ENCODE measurements around the gene UQCR10.
"Not testable (repeated sequence)": the region's sequence is repeated elsewhere in the genome, so short reads cannot be mapped to it uniquely, and the experiment has no call there.

The UQCR10 gene

DNA sequence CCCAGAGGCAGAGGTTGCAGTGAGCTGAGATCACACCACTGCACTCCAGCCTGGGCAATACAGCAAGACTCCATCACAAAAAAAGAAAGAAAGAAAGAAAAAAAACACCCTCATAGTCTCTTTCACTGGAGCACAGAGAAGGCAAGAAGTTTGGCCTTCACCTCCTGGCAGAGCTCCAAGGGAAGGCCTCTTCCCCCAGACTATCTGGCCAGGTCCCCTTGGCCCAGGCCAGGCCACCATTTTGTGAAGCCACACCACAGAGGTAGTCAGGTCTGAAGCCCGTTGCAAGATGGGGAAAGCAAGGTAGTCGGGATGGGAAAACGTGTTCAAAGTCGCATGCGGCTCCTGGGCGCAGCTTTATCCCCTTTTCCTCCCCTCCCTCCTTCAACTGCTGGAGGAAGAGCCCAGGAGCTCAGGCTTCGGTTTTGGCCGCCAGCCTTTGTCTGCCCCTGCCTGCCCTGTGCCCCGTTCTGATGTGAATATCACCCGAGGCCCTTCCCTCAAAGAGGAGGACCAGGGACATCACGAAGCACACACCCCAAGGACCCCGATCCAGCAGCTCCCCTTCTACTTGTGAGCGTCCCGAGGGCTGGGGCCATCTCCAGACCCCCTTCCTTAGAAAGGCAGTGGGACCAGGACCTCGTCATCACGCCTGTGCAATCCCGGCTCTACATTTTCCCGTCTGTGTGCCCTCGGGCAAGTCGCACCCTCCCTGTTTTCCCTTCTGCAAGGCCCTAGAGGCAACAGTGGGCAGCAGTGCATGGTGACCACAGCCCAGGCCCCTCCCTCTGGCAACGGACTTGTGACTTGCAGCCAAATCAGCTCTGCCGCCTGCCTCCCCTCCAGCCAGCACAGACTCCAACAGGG is 29.7 kb upstream of the UQCR10 start:
- no peak for DNase-seq (ENCODE audit: low read depth in 3 of 3)

DNA sequence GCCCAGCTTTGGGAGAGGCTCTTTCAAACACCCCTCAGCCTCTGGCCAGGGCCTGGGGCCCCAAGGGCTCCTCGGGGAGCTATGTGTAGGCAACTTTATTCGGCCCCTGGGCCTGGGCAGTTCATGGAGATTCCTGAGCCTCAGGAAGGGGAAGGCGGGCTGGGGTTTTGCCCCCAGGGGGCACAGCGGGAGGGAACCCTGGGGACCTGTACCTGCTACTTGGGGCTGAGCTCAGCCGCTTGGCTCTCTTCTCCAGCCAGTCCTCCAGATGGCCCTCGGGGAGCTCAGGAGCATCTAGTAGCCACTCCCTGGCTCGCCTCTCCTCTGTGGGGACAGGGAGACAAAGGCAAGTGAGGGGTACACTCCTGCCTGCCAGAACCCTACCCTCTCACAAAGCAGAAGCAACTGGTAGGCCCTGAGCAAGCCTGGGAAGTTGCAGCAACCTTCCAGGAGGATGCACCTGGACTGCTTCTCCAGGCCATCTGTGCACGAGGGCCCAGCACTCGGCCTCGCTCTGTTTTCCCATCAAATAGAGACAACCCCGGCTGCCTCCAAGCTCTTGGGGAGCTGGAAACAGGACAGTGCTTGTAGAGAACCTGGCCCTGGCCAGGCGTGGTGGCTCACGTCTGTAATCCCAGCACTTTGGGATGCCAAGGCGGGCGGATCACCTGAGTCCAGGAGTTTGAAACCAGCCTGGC is 28.9 kb upstream of the UQCR10 start:
- DNase-seq (ENCODE audit: low read depth in 3 of 3) = no peak

DNA sequence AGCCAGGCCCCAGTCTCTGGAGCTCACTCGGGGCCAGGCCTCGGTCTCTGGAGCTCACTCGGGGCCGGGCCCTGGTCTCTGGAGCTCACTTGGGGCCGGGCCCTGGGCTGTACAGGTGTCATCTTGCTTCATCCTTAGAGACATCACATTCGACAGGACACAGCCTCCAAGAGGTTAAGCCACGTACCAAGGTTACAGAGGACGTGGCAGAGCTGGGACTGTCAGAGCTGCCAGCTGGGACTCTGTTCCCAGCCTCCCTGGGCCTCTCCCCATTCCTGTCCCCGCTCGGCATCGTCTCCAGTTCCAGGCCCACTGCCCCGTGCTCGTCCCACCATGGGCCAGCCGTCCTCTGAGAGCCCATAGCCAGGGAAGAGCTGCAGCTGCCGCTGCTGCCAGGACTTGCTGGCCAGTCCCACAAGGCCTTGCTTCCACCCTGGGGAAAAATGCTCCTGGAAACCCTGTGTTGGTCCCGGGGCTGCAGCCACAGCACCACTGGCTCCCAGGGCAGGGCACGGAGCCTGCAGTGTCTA is 27.8 kb upstream of the UQCR10 start:
- no peak for DNase-seq (ENCODE audit: low read depth in 3 of 3)

DNA sequence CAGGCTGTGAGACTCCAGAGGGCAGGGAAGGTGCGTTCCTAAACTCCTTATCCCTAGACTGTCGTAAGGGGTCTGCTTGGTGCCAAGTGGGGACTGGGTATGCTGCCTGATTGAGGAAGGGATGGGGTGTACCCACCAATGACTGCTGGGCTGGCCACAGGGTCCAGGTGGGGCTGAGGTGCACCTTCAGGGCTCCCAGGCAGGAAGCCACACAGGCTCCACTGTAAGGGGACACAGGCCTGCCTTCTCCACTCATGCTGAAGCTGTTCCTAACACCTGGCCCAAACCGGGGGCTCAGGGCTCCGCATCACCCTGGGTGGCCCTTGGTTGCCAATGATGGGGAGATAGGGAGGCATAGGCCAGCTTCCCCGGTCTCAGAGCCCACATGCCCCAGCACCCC is 27.0 kb upstream of the UQCR10 start:
- DNase-seq (ENCODE audit: low read depth in 3 of 3) = no peak

DNA sequence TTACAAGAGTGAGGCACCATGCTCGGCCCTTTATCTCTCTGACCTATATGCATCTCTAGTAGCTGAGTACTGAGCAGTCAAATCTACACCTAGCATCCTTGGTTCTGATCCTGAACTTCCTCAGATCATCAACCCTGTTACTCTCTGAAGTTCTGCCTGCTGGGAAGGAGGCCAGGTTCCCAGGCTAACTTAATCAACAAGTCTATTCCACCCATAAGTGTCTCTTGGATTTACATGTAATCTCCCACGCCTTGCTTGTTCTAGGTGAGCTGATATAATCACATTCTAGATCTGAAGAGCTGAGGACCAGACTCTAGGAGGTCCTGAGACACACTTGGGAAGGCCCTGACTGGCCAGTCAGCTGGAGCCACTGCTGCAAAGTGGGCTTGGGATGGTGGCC is 25.2 kb upstream of the UQCR10 start:
- no peak for DNase-seq (ENCODE audit: low read depth in 3 of 3)

DNA sequence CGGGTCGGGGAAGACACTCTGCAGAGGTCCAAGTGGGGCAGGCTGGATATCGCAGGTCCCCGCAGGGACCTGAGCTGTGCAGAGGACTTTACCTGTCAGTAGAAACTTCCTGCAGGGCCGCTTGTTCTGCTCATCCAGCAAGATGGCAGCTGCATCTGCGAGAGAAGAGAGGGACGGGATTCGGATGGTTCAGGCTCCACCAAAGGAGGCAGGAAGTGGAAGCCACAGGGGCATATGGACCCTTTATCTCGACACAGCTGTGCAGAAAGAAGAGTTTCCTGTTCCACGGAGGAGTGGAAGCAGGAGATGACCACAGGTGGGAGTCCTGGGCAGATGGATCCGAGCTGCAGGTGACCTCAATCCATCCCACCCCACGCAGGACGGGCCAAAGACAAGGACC is 24.8 kb upstream of the UQCR10 start:
- no peak for DNase-seq (ENCODE audit: low read depth in 3 of 3)

DNA sequence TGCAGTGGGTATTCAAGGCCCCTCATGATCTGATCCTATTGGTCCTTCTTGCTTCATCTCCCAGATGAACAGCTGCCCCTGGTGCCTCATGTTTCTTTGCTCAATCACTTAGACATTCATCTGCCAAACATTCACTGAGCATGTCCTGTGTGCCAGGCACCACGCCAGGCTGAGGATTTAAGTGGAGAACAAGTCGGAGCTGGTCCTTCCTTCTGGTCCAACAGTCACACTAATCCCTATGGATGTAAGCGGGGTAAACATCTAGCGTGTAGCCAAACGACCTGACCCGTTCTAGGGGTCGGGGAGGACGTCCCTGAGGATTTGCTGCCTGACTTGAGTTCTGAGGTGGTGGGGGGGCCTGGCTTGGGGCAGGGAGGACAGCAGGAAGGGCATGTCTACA is 22.3 kb upstream of the UQCR10 start:
- DNase-seq (ENCODE audit: low read depth in 3 of 3) = no peak

DNA sequence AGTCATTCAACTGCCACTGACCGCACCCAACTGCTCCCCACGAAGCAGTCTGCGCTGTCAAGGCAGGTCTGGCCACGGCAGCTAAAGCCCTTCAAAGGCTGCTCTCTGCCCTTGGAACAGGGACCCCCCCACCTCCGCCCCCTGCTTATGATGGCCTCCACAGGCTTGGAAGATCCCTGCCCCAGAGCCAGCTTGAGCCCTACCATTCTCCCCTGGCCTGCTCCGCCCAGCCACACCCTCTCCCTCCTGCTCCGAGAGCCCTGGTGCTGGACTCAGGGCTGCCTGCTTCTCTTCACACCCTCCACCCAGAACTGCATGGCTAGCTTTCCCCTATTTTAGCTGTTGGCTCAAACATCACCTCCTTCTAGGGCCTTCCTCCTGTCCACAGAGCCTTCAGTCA is 19.3 kb upstream of the UQCR10 start:
- DNase-seq (ENCODE audit: low read depth in 3 of 3) = no peak

DNA sequence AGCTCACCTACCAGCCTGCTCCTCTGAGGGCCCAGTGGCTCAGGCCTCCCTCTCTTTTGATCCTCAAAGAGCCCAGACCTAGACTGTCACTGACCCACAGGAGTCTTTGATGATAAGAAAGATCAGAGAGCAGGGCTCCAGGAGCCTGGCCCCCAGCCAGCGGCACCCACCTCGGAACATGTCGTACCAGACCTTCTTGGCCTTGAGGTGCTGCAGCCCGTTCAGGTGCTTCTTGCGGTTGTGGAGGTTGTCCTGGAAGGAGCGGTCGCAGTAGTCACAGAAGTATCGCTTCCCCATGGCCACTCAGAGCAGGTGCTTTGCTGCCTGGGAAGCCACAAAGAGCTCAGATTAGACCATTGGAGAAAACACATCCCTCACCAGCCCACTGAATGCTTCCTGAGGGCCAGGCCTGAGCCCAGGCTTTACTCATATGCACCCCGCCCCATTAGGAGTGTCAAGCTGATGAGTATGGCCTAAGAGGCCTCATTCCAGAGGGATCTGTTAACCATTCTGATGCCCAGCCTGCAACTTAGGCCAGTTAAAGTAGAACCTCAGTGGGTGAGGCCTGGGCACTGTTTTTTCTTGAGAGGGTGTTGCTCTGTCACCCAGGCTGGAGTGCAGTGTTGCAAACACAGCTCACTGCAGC is 18.8 kb upstream of the UQCR10 start:
- no peak for DNase-seq (ENCODE audit: low read depth in 3 of 3)

DNA sequence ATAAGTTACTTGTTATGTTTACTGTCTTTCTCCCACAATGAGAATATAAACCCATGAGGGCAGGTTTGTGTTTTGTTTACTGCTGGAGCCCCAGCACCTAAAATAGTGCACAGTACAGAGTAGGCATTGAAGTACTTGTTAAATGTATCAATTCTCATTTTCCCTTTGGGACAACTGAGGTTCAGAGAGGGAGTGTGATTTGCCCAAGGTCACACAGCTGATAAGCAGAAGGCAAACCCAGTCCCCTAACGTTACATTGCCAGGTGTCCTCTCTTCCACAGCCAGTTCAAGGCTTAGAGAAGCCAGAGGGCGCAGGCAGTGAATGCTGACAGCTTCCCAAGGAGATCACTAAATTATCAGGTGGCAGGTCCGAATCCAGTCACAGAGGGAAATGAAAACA is 17.1 kb upstream of the UQCR10 start:
- DNase-seq (ENCODE audit: low read depth in 3 of 3) = no peak

DNA sequence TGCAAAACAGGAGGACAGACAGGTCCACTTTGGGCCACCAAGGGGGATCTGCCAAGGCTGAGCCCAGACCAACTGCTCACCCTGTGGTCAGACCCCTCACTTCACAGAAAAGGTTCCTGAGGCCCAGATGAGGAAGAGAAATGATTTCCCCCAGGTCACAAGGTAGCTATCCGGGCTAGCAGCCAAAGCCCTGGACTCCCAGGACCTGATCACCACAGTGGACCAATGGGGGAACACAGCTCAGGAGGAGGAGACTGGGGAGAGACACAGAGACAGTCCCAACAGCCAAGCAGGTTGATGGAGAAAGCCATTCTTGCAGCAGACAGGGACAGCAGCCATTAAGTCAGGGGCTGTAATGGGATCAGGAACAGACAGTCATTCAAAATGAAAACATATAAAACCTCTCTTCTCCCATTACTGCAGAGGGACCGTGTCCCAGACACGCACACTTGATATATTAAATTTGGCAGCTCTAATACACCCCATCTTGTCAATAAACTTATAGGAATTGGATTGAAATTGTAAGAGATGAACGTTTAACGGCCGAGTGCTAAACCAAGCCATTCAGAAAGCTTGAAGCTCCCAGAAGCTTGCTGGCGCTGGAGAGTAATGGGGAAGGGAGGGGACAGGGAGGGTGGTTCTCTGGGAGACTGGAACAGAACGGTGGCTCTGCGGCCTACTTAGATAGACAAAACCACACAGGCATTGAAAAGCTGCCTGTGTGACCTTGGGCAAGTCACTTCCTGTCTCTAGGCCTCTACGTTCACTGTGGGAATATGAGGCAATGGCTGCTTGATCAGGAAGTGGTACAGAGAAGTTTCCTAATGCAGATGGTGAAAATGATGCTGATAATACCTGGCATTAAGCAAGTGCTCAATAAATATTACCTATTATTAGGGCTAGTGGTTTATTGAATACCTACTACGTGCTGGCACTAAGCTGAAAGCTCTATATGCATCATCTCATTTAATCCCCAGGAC is 16.3 kb upstream of the UQCR10 start:
- no peak for DNase-seq (ENCODE audit: low read depth in 3 of 3)

DNA sequence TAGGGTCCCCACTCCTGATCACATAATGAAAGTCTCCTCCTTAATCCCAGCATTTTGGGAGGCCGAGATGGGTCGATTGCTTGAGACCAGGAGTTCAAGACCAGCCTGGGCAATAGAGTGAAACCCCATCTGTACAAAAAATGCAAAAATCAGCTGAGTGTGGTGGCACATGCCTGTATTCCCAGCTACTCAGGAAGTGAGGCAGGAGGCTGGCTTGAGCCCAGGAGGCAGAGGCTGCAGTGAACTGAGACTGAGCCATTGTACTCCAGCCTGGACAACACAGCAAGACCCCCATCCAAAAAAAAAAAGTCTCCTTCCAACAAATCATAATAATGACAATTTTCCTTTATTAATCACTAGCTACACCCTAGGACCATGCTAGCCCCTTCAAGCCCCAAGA is 15.5 kb upstream of the UQCR10 start:
- DNase-seq (ENCODE audit: low read depth in 3 of 3) = no peak

DNA sequence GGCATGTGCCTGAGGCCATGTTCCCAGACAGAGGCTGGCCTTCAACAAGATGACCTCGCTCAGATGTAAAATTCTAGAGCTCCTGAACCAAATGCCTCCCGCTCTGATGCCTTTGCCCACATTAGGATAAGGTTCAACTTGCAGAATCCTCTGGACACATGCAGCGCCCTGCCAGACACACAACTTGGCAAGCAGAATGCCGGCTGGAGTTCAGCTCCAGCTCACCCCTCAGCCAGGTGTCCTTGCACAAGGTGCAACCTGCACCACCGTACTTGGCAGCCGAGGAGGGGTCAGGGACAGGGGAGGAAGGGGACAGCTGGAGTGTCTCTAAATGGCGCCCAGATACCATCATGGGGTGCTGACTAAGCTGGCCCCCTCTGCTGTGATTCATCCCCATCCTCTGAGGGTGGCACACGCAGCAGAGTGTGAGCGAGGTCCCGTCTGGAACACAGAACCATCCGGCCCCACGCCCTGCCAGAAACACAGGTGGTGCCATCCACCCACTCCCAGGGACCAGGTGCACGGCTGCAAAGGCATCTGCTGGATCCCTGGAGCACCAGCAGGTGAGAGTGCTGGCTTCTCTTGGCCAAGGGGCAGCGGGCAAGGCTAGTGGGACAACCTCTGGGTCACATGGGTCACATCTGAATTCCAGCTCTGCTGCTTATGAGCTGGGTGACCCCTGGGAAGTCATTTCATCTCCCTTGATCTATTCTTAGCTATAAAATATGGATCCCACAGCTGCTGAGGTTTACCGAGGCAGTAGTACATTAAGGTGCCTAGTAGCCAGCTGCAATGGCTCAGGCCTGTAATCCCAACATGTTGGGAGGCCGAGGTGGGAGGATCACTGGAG is 13.1 kb upstream of the UQCR10 start:
- DNase-seq (ENCODE audit: low read depth in 3 of 3) = no peak

DNA sequence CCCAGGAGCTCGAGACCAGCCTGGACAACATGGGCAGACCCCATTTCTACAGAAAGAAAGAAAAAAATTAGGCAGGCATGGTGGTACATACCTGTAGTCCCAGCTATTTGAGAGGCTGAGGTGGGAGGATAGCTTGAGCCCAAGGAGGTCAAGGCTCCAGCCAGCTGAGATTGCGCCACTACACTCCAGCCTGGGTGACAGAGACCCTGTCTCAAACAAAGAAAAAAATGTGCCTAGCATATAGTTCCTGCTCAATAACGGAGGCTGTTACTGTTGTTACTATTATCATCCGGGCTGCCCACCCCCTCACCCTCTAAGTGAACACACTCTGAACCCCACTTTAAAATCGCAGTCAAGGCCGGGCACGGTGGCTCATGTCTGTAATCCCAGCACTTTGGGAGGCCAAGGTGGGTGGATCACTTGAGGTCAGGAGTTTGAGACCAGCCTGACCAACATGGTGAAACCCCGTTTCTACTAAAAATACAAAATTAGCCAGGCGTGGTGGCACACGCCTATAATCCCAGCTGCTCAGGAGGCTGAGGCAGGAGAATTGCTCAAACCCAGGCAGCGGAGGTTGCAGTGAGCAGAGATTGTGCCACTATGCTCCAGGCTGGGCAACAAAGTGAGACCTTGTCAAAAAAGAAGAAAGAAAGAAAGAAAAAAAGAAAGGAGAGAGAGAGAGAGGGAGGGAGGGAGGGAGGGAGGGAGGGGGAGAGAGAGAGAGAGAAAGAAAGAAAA is 12.3 kb upstream of the UQCR10 start:
- not testable (repeated sequence) for DNase-seq (ENCODE audit: low read depth in 3 of 3)

DNA sequence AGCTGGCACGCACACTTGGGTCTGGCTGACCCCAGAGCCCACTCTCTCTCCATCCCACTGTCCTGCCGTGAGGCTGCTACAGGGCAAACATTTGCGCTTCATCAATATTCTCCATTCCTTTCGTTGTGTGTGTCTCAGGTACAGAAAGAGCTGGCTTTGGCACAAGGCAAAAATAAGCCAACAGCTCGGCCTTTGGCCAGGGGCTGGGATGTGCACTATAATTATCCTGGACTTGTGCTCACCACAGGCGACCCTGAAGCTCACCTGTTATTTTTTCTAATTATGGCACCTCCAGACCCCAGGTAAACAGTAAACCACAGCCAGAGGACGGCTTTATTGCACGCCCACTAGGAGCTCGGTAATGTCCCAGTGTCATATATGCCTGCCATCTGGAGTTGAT is 11.3 kb upstream of the UQCR10 start:
- no peak for DNase-seq (ENCODE audit: low read depth in 3 of 3)

DNA sequence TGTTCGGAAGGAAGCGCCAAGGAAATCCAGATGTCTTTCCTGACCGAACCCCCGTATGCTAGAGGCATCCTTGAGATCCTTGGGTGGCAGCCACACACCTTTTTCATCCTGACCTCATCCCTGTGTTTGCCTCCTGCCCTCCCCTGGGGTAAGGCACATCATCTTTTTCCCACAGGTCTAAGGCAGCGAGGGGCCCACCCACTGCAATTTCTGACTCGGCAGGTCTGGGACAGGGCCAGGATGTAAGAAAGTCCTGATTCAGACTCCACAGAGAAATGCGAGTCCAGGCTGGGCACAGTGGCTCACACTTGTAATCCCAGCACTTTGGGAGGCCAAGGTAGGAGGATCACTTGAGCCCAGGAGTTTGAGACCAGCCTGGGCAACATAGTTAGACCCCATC is 10.8 kb upstream of the UQCR10 start:
- no peak for DNase-seq (ENCODE audit: low read depth in 3 of 3)

DNA sequence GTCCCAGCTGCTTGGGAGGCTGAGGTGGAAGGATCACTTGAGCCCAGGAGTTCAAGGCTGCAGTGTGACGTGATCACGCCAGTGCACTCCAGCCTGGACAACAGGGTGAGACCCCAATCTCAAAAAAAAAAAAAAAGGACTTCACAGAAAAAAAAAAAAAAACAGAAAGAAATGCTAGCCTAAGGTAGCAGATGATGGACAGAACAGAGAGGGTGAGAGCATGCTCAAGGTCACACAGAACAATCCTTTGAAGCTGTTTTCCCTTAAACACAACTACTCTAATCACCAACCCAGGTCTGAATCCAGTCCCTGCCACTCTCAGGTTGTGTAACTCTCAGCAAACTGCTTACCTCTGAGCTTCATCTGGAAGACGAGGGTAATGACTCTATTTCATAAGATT is 10.1 kb upstream of the UQCR10 start:
- DNase-seq (ENCODE audit: low read depth in 3 of 3) = no peak

DNA sequence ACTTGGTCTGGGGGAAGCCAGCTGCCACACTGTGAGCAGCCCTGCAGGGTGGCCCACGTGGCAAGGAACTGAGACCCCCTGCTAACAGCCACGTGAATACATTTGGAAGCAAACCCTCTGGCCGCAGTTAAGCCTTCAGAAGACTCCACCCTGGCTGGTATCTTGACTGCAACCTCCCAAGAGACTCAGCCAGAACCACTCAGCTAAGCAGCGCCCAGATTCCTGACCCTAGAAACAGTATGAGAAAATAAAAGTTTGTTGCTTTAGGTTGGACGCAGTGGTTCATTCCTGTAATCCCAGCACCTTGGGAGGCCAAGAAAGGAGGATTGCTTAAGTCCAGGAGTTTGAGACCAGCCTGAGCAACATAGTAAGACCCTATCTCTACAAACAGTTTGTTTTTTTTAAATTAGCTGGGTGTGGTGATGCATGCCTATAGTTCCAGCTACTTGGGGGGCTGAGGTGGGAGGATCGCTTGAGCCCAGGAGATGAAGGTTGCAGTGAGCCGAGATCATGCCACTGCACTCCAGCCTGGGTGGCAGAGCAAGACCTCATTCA is 9.0 kb upstream of the UQCR10 start:
- no peak for DNase-seq (ENCODE audit: low read depth in 3 of 3)

DNA sequence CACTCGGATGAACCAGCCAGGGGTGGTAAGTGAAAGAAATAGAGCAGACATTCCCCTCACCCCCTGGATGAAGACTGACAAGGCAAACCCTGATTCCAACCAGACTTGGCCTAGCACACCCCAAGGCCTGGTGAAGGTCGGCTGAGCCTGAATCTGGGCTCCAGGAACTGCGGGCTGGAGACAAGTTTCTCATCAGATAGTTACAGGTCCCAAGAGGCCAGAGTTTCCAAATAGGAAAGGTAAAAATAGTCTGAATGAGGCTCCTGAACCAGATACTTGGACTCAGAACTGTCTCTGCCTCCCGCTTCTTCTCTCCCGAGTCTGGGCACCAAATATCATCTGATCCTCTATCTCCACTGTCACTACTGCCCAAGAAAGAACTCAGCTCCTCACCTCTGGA is 8.2 kb upstream of the UQCR10 start:
- no peak for DNase-seq (ENCODE audit: low read depth in 3 of 3)

DNA sequence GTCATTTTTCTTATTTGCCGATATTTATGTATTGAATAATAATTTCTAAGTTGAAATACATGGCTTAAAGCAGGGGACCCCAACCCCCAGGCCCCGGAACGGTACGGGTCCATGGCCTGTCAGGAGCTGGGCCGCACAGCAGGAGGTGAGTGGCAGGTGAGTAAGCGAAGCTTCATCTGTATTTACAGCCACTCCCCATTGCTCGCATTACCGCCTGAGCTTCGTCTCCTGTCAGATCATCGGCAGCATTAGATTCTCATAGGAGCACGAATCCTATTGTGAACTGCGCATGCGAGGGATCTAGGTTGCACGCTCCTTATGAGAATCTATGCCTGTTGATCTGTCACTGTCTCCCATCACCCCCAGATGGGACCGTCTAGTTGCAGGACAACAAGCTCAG is 4.9 kb upstream of the UQCR10 start:
- no peak for DNase-seq (ENCODE audit: low read depth in 3 of 3)
